Measurements from ENCODE around the gene MMP24.
A peak's percentile ranks its signal among the peaks of the same experiment; 100 is the strongest.

MMP24 gene

GRCh38 chr20:35284992-35285805 lies 58.7 kb downstream of the MMP24 start:
- in situ Hi-C loops (cut with HindIII; ENCODE audit: low sequenced_read_pairs): no loop called here
- DNase-seq (ENCODE audit: low read depth, low spot score): no peak
- TF ChIP-seq CTCF (IDR thresholded peaks at IDR 0.05; ENCODE audit: low read depth, low read length): no peak
- H3K4me3 ChIP-seq (ENCODE audit: low read depth, low read length): peak overlapping the region; percentile 91

- no peak for DNase-seq (ENCODE audit: low read depth, low spot score)
- no peak for TF ChIP-seq CTCF (IDR thresholded peaks at IDR 0.05; ENCODE audit: low read depth, low read length)
- H3K4me3 ChIP-seq (ENCODE audit: low read depth, low read length): no peak overlapping the region
- in situ Hi-C loops (cut with HindIII; ENCODE audit: low sequenced_read_pairs): no loop called here
These were observed 59.3 kb downstream of the MMP24 start for GRCh38 chr20:35285806-35286076.

- no peak for TF ChIP-seq CTCF (IDR thresholded peaks at IDR 0.05; ENCODE audit: low read depth, low read length)
- no peak overlapping the region for H3K4me3 ChIP-seq (ENCODE audit: low read depth, low read length)
- DNase-seq (ENCODE audit: low read depth, low spot score): no peak
- in situ Hi-C loops (cut with HindIII; ENCODE audit: low sequenced_read_pairs): no loop called here
These were observed 59.8 kb downstream of the MMP24 start for GRCh38 chr20:35286077-35286898.

GRCh38 chr20:35286899-35287508 lies 60.5 kb downstream of the MMP24 start:
- no peak for TF ChIP-seq CTCF (IDR thresholded peaks at IDR 0.05; ENCODE audit: low read depth, low read length)
- no peak overlapping the region for H3K4me3 ChIP-seq (ENCODE audit: low read depth, low read length)
- in situ Hi-C loops (cut with HindIII; ENCODE audit: low sequenced_read_pairs): no loop called here
- no peak for DNase-seq (ENCODE audit: low read depth, low spot score)

GRCh38 chr20:35287509-35288324 lies 61.2 kb downstream of the MMP24 start:
- in situ Hi-C loops (cut with HindIII; ENCODE audit: low sequenced_read_pairs): no loop called here
- no peak overlapping the region for H3K4me3 ChIP-seq (ENCODE audit: low read depth, low read length)
- DNase-seq (ENCODE audit: low read depth, low spot score): no peak
- no peak for TF ChIP-seq CTCF (IDR thresholded peaks at IDR 0.05; ENCODE audit: low read depth, low read length)

All from astrocyte of the spinal cord (primary cell).